Uterus (tissue), 2 donors: Measurements from ENCODE around the gene CHRNA4.

Experiments
- CTCF ChIP-seq, 4 experiments: fragments of 200-600 bp in 2 of 4; fragments of 450-650 bp in 2 of 4; sonication (generic) in 2 of 4; IDR thresholded peaks; one replicate each; pipeline ENCODE4 v1.5.1; 2016 to 2019; ENCODE audit warnings: antibody characterized with exemption in 4 of 4, mild to moderate bottlenecking in 2 of 4, moderate library complexity in 1 of 4
- POLR2A ChIP-seq, 2 donors: fragments of 450-650 bp; IDR thresholded peaks; one replicate each; pipeline ENCODE4 v1.6.1; 2016; ENCODE audit warnings: antibody characterized with exemption in 2 of 2, mild to moderate bottlenecking in 1 of 2, moderate library complexity in 1 of 2

GRCh38 chr20:63387917-63388316 is 26.8 kb upstream of the CHRNA4 start:
- no peak for TF ChIP-seq CTCF (IDR thresholded peaks at IDR 0.05)
- no peak for TF ChIP-seq POLR2A (IDR thresholded peaks at IDR 0.05)
